CD4-positive, alpha-beta T cell treated with Interleukin-1 beta for 1 hour (primary cell): ENCODE results near the gene HNRNPAB.
"Not testable (repeated sequence)": the region's sequence is repeated elsewhere in the genome, so short reads cannot be mapped to it uniquely, and the experiment has no call there.

ENCODE experiments used
- DNase-seq, 2 donors: peaks; one replicate each; pipeline ENCODE4 v3.0.0-alpha.2; 2020 to 2022

HNRNPAB gene

DNA sequence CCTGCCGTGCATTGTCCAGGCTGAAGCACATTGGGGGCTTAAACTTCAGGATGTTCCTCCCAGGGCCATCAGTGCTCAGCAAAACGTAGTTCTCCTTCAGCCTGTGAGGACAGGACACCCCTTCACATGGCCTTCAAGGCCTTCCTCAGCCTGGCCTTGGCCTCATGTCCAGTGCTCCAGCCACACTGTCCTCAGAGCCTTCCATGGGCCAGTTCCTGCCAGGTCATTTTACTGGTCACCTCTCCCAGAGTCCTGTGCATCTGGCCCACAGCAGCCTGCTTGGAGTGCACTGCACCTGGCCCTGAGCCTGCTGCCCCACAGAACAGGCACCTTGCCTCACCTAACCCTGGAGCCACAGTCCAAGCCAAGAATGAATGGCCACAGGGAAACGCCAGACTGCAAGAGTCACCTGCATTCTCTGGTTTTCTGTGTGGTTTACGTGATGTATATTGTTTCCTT, 8.7 kb downstream of the HNRNPAB start:
- no peak for DNase-seq

DNA sequence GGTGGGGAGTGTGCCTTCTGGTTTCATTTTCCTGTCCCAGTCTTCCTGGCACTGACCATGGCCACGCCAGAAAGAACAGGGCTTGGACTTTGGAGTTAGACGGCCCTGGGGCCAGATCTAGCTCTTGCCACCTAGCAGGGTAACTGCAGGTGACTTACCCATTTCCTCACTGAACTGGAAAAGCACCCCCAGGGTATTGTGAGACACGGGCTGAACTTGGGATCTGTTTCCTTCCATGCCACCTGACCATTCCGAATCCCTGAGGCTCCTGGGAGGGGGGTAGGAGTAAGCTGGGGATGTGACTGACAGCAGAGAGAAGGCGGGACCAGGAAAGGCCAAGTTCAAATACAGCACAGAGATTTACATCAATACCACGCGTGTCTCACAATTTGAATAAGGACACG, 9.4 kb downstream of the HNRNPAB start:
- no peak for DNase-seq

DNA sequence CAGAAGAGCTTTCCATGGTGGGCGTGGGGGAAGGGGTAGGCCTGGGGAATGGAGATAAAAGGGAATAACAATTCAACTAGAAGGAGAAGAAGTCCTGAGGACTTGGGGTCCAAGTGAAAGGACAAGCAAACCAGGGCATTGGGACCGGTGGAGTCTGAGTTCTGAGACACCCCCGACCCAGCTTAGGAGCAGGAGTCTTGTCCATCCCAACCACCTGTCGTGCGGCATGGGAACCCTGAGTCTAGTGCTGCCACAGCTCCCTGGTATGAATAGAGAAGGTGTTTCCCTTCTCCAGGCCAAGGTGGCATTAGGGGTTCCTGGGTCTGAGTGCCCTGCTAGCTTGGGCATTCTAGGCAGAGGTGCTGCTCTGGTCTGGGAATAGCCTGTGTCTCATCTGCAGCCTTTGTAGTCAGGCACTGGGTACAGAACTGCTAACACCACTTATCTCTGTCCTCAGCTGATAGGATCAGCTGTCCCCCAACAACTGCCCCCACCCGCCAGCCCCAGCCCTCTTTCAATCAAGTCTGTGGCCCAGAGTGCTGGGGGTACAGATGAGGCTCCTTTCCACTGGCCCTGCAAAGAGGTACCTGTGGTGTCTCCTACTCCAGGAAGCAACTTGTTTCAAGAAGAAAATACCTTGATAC, 9.9 kb downstream of the HNRNPAB start:
- no peak for DNase-seq

DNA sequence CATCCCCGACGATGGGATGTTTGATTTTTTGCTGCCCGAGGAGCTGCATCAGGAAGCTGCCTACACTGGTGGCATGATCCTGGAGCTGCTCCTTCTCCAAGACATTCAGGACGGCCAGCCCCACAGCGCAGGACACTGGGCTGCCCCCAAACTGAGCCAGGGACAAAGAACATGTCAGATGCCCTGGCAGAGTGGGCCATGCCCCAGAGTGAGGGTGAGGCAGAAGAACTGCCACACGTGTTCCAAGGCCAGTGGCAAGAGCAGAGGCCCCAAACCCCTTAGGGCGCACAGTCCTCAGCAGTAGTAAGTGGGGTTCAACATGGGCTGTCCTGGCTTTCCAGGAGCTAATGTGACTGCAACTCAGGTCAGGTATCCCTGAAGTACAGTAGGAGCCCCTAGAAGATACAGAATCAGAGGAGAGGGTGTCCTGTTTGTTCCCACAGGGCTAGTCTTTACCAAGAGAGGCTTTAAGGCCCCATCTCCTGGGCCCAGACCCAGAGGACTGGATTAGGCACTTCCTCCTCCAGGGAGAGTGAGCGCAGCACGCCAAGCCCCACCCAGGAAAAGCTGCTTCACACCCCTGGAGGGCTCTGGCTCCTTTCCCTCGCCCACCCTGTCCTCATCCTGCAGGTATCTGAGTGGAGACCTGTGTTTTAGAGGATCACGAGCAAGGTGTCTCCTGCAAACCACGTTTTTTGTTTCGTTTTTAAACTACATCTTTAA, 11.1 kb downstream of the HNRNPAB start:
- no peak for DNase-seq

DNA sequence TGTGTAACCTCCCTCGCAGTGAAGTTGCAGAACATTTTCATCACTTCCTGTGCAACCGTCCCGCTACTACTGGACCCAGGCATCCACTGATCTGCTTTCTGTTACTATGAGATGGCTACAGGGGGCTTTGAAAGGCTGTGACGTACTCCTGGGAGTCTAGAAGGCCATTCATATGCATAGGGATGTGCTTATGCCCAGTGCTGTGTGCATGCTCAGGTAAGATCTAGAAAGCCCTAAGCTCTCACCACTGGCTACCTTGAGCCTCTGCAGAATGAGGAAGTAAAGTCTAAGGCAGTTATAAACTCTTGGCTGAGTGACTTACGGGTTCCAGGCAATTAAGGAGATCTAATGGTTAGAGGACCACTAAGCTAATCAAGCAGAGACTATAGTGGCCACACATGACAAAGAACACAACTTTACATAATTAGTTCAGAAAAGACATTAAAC, 11.8 kb downstream of the HNRNPAB start:
- no peak for DNase-seq

DNA sequence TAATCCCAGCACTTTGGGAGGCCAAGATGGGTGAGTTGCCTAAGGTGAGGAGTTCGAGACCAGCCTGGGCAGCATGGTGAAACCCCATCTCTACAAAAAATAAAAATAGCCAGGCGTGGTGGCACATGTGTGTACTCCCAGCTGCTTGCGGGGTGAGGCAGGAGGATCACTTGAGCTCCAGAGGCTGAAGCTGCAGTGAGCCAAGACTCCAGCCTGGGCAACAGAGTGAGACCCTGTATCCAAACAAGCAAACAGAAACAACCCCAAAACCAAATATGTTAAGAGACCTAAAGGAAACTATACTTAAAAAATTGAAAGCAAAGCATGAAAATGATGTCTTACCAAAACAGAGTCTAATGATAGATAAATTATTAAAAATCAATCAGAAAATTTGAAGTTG, 12.4 kb downstream of the HNRNPAB start:
- no peak for DNase-seq

DNA sequence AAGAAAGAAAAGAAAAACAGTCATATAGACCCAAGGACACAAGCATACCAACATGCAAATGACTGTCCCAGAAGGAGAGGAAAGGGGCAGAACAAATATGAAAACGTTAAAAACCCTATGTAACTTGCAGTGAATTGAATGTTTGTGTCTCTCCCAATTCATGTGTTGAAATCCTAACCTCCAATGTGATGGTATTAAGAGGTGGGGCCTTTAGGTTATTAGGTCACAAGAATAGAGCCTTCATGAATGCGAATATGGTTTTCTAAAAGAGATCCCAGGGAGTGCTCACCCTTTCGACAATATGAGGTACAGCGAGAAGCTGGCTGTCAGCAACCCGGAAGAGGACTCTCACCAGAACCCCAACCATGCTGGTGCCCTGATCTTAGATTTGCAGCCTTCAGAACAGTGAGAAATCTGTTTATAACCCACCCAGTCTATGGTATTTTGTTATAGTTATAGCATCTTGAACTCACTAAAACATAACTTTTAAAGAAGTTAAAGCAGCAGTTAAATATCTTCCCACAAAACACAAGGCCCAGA, 14.0 kb downstream of the HNRNPAB start:
- DNase-seq, result no peak

DNA sequence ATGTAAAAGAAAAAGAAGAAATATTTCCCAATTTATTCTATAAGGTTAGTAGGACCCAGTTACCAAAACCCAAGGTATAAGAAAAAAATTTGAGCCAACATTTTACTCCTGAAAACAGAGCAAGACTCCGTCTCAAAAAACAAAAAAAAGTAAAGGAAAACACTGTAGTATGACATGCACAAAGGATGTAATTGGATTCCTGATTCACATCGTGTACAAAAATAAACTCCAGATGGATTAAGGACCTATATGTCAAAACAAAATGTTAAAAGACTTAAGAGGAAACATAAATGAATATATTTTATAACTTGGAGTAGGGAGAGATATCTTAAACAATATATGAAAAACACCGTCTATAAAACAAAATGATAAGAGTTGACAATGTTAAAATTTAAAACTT, 14.5 kb downstream of the HNRNPAB start:
- DNase-seq, result no peak

DNA sequence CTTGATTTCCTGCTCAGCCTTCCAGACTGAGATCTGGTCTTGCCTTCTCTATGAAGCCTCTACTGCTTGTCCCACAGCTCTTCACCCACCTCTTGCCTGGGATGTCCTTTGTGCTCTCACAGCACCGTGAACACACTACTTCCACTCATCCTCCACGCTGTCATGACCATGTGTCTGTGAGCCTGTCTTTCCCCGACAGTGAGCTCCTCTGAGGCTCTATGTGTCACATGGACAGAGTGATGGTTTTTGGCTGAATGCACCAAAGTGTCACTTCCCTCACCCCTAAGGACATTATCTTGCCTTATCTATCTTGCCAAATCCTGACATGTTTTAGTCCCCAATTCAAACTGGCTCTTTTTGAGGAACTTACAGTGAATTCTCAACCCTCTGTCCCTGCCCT, 16.9 kb downstream of the HNRNPAB start:
- no peak for DNase-seq

DNA sequence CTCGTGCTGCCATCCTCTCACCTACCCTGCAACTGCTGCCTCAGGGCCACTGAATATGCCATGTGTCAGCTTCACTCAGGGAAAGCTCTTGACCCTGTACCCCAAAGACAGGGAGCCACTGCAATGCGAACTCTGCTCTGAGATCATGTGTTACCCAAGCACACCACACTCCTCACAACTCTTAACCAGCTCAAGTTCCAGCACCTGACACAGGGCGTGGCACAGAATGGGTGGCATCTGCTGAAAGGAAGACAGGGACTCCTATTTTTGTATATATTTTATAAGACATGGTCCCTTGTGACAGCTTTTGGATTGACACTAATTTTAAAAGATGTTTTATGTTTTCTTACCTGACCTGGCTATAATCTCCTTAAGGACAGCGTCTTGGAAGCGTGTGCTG, 17.5 kb downstream of the HNRNPAB start:
- DNase-seq, result no peak

DNA sequence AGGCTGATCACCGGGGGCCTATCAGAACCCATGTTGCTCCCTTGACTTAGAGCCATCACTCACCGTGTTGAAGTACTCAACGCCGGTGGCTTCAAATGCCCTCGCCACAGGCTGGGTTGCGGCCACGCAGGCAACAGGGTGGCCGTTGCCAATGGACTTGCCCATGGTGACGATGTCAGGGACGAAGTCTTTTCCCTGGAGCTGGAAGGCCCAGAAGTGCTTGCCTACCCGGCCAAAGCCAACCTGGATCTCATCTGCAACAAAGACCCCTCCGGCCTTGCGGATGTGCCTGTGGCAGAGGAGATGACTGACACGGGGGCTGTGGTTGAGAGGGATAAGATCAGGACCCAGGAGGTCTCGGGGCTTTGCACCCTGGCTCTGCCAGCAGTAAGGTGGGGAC, 18.0 kb downstream of the HNRNPAB start:
- DNase-seq, result no peak

DNA sequence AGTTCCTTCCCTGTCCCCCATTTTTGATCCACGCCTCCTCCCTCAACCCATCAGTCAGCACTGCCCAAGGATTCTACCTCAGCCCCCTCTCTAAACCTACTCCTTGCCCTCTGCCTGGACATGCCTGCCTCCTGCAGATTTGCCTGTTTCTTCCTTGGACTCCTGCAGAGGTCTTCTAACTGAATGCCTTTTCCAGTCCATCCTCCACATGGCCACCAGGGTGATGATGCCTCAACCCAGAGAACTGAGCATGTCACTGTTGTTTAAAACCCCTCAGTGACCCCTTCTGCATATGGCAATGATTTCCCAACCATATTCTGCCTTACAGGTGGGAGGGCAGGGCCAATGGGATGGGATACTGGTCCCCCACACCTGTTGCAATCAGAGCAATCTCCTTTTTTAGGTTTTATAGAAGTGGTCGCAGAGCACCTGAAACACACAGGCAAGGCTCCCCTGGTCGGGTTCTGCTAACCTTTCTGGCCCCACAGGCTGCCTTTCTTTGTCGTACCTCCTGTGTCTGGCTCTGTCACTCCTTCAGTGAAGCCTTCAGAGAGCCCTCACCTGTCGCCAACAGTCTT, 19.0 kb downstream of the HNRNPAB start:
- DNase-seq, result no peak

DNA sequence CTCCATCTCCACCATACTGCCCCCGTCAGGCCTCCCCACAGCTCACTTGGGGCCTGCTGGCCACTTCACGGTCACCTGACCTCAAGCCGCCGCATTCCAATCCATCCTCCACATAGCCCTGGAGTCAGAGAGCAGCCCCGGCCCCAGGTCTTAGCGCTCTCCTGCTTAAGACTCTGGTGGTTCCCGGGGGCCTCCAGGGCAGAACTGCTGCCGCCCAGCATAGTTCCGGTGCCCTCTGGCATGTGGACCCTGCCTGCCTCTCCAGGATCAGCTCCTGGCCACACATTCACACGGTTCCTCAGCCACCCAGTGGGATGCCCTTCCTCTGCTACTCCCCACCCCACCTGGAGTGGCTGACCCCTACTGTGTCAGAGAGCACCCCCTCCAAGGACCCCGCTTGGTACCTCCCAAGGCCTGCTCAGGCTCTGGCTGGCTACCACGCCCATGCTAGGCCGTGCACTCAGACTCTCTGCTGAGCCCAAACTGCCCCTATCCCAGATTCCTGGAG, 19.5 kb downstream of the HNRNPAB start:
- no peak for DNase-seq

DNA sequence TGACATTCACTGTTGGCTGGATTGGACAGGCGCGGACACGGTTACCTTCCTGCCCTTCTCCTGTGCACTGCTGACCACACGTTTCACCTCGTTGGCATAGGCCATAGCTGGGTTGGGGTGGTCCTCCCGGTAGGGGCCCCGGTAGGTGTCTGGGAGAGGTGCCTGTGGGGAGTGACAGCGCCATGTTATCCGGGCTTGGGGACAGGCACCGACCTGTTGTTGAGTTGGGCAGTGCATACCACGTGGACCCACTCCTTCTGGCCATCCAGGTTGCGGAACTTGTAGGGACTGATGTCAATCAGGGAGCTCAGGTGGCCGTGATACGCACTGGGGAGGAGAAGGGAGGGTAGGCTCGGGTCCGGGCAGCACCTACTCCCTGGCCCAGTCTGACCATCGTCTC, 20.1 kb downstream of the HNRNPAB start:
- DNase-seq, result no peak

DNA sequence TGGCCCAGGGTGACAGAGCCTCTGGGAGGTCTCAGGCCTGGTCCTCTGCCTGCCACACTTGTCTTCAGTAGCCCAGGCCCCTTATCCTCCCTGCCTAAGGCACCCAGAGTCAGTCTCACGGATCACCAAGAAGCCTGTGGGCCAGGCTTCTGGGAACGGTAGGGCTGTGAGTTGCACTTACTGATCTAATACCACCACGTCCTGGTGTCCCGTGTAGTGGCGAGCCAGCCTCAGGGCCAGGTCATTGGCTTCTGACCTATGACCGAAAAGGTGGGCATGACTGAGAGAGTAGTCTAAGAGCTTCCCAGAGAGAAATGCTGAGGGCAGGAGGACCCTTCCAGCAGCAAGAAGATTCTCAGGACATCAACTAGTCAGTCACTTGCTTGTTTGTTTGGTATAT, 20.8 kb downstream of the HNRNPAB start:
- DNase-seq, result no peak

DNA sequence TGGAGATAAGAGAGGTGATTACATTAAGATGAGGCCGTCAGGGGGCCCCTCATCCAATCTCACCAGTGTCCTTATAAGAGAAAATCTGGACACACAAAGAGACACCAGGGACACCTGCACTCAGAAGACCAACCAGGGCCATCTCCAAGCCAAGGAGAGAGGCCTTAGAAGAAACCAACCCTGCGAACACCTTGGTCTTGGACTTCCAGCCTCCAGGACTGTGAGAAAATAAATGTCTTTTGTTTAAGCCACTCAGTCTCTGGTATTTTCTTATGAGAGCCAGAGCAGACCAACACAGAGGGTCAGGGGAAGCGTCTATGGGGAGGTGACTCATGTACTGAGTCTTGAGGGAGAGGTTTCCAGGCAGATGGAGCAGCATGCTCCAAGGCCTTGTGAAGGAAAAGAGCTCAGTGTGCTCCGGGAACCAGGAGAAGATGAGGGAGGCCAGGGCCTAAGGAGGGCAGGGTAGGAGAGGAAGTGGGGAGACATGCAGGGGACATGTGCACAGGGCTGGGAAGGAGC, 22.9 kb downstream of the HNRNPAB start:
- no peak for DNase-seq

DNA sequence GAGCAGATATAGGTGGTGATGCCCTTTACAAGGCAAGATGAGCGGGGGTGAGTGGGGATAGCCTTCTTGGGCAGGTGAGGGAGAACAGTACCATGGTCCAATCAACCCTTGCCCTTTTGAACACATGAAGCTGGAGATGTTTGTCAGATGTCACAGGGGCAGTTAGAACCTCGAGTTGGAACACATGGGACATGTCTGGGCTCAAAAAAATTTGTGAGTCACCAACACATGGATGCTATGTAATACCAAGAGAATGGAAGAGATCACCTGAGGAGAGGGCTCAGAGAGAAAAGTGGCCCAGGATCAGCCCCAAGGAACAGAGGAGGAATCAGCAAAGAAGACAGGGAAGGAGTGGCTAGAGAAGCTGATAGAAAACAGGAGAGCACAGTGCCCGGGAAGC, 23.6 kb downstream of the HNRNPAB start:
- no peak for DNase-seq

DNA sequence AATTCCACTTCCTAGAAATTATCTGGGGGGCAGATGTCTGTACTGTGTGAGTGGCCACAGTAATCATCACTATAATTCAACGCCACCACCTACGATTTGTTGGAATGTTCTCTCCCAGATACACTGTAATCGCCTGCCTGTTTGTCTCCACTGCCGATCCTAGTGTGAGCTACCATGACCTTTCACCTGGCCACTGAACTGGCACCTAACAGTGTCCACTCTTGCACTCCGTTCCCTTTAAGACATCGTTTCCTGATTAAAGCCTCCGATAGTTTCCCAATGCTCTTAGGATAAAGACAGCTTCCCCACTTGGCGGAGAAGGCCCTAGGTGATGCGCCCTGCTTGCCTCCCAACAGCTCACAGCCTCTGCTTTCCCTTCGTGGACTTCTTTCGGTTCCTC, 24.3 kb downstream of the HNRNPAB start:
- no peak for DNase-seq

DNA sequence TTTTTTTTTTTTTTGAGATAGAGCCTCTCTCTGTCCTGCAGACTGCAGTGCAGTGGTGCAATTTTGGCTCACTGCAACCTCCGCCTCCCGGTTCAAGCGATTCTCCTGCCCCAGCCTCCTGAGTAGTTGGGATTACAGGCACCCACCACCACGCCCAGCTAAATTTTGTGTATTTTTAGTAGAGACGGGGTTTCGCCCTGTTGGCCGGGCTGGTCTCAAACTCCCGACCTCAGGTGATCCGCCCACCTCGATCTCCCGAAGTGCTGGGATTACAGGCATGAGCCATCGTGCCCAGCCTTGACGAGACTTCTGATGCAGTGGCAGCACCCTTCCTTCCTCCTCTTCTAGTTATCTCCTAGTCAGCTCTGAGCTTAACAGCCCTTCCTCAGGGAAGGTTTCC, 24.8 kb downstream of the HNRNPAB start:
- not testable (repeated sequence) for DNase-seq

DNA sequence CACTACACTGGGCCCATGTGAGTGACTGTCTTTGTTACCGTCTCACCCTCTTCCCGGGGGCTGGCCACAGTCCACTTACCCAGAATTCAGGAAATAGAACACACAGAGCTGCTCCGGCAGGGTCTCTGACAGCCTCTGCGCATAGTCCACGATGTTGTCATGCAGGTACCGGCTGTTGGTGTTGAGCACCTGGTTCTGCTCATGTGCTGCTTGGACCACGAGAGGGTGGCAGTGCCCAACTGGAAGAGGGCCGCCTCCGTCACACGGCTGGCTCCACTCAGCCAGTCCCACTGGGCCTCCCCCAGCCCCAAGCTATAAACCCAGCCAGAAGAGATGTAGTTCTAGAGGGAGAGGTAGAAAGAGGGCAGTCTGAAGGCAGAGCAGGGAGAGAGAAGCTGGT, 25.5 kb downstream of the HNRNPAB start:
- DNase-seq, result no peak

DNA sequence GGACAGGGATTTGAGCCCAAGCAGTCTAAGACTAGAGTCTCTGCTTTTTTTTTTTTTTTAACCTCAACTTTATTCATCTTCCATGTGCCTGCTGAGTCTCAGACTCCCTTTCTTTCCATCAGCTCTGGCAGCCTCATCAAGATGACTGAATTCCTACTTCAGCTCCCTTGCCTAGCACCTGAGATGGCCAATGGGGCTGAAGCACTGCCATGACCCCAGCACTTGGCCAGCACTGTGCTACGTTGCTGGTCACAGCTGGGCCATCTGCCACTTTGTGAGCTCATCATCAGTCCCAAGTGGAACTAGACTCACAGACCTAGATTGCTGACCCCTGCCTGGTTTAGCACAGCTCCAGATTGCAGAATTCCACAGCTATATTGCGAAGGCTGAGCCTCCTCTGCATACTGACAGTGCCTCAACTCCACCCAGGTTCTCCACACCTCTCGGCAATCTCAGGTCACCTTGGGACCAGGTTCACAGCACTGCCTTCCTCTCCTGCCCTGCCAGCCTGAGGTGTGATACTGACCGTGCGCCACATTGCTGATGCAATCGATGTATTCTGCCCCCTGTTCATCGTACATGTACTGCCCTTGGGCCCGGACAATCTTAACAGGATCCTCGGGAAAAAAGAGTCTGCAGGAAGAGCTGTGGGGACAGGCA, 26.7 kb downstream of the HNRNPAB start:
- no peak for DNase-seq

DNA sequence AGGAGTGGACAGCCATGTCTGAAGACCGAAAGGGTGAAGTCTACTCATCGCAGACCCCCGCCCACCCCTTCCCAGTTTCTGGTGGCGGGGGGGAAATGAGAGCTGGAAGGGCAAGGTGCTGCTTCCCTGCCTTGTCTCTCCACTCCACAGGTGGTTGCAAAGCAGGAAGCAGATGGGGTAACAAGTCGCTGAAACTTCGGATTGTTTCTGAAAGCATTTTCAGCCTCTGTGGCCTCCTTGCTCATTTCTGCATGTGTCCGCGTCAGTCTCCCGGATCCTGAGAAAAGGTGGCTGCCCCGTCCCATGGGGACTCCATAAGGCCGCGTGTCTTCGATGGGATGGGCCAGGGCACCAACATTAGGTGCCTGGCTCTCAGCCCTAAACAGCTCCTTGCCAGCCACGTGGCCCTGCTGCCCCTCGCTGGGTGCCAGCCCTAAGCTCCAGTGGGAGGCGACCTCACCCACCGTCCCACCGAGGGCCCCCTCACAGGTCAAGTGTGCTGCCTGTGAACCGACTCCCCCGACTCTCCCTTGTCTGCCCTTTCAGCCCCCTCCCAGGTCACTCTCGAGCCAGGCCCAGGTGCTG, 27.3 kb downstream of the HNRNPAB start:
- no peak for DNase-seq
